Suprapubic skin (tissue), 4 donors: Measurements from ENCODE around the gene CDH16. TPM values are rescaled to one million over a fixed set of nuclear protein-coding genes. Genes with fewer than 3 reads are reported as not detected.

Experiments used
- DNase-seq, 2 donors: peaks; one replicate each; pipeline ENCODE4 v3.0.0-alpha.2; 2019; ENCODE audit warnings: low spot score in 2 of 2
- H3K27ac ChIP-seq: fragments of 200-600 bp; sonication (generic); one replicate; pipeline ENCODE4 v1.5.1; 2019
- H3K27me3 ChIP-seq: fragments of 200-600 bp; sonication (generic); one replicate; pipeline ENCODE4 v1.5.1; 2019
- H3K36me3 ChIP-seq: fragments of 200-600 bp; sonication (generic); one replicate; pipeline ENCODE4 v1.5.1; 2019
- H3K4me1 ChIP-seq: fragments of 200-600 bp; sonication (generic); one replicate; pipeline ENCODE4 v1.5.1; 2019
- H3K4me3 ChIP-seq: fragments of 200-600 bp; sonication (generic); one replicate; pipeline ENCODE4 v1.5.1; 2019; ENCODE audit warnings: mild to moderate bottlenecking
- H3K9me3 ChIP-seq: fragments of 200-600 bp; sonication (generic); one replicate; pipeline ENCODE4 v1.5.1; 2019
- CTCF ChIP-seq, 2 donors: fragments of 200-600 bp in 1 of 2; fragments of 450-650 bp in 1 of 2; sonication (generic) in 1 of 2; IDR thresholded peaks; one replicate each; pipeline ENCODE4 v1.5.1; 2016 to 2019; ENCODE audit warnings: antibody characterized with exemption in 2 of 2, mild to moderate bottlenecking in 1 of 2, moderate library complexity in 1 of 2
- EP300 ChIP-seq: sonication (generic); formaldehyde crosslinking; IDR thresholded peaks from one replicate; pipeline ENCODE4 v1.6.1; 2017; ENCODE audit warnings: antibody characterized with exemption
- POLR2A ChIP-seq, 2 donors: fragments of 450-650 bp; IDR thresholded peaks; one replicate each; pipeline ENCODE4 v1.6.1; 2017; ENCODE audit warnings: antibody characterized with exemption in 2 of 2, mild to moderate bottlenecking in 2 of 2, moderate library complexity in 2 of 2
- POLR2AphosphoS5 ChIP-seq, 3 donors: sonication (generic); formaldehyde crosslinking; IDR thresholded peaks; one replicate each; pipeline ENCODE4 v1.6.1; 2017; ENCODE audit warnings: antibody characterized with exemption in 3 of 3
- WGBS: methylation state at CpG from one replicate; pipeline ENCODE4 v1.1.5; 2018; 5-methylcytosine and 5-hydroxymethylcytosine counted together
- total RNA-seq, 4 donors: library from RNA; depleted of rRNA; stranded (reverse); fragments of >200 nt; gene quantifications; one replicate each; pipeline ENCODE4 v1.1.0, GENCODE V29; 2016

Gene CDH16
- total RNA-seq, 4 donors from 2014 or later = 0.45 TPM; not detected in 3

- TF ChIP-seq CTCF (IDR thresholded peaks at IDR 0.05) (no peak), POLR2AphosphoS5 (IDR thresholded peaks at IDR 0.05) (no peak), POLR2A (IDR thresholded peaks at IDR 0.05) (no peak), EP300 (no peak)
- DNase-seq = no peak
- H3K4me1 ChIP-seq = peaks cover 8% of the 10 kb centered on the region
- no peaks in the 10 kb centered on the region for H3K36me3 ChIP-seq
- WGBS = 74% methylated on average over 3 of the region's 5 CpGs
- H3K9me3 ChIP-seq = no peaks in the 10 kb centered on the region
- no peak overlapping the region for H3K4me3 ChIP-seq
- no peak overlapping the region for H3K27ac ChIP-seq
- H3K27me3 ChIP-seq = peaks cover 27% of the 10 kb centered on the region
Observed at GRCh38 chr16:66919569-66920298, 1.0 kb upstream of the CDH16 start.

GRCh38 chr16:66918355-66918754 lies 330 bp downstream of the CDH16 start:
- 88% methylated on average over 4 of the region's 6 CpGs for WGBS
- Histone ChIP-seq H3K27ac (no peak overlapping the region), H3K4me3 (no peak overlapping the region), H3K27me3 (peaks cover 14% of the 10 kb centered on the region), H3K4me1 (no peaks in the 10 kb centered on the region), H3K36me3 (no peaks in the 10 kb centered on the region), H3K9me3 (no peaks in the 10 kb centered on the region)
- no peak for DNase-seq
- TF ChIP-seq POLR2AphosphoS5 (IDR thresholded peaks at IDR 0.05) = no peak
- TF ChIP-seq CTCF (IDR thresholded peaks at IDR 0.05) = no peak
- TF ChIP-seq EP300 = no peak
- TF ChIP-seq POLR2A (IDR thresholded peaks at IDR 0.05) = no peak

GRCh38 chr16:66917741-66918140 lies 944 bp downstream of the CDH16 start:
- no peak overlapping the region for H3K4me3 ChIP-seq
- WGBS = 87% methylated on average over 9 of the region's 9 CpGs
- no peaks in the 10 kb centered on the region for H3K9me3 ChIP-seq
- no peaks in the 10 kb centered on the region for H3K4me1 ChIP-seq
- no peak for DNase-seq
- no peaks in the 10 kb centered on the region for H3K36me3 ChIP-seq
- TF ChIP-seq POLR2AphosphoS5 (IDR thresholded peaks at IDR 0.05) (no peak), CTCF (IDR thresholded peaks at IDR 0.05) (no peak), POLR2A (IDR thresholded peaks at IDR 0.05) (no peak), EP300 (no peak)
- H3K27ac ChIP-seq = no peak overlapping the region
- H3K27me3 ChIP-seq = peaks cover 10% of the 10 kb centered on the region

- H3K4me3 ChIP-seq = no peak overlapping the region
- peaks cover 9% of the 10 kb centered on the region for H3K27me3 ChIP-seq
- no peak for TF ChIP-seq POLR2AphosphoS5 (IDR thresholded peaks at IDR 0.05)
- no peak for DNase-seq
- no peaks in the 10 kb centered on the region for H3K9me3 ChIP-seq
- 88% methylated on average over 6 of the region's 6 CpGs for WGBS
- H3K4me1 ChIP-seq = no peaks in the 10 kb centered on the region
- H3K36me3 ChIP-seq = no peaks in the 10 kb centered on the region
- no peak overlapping the region for H3K27ac ChIP-seq
Observed at GRCh38 chr16:66916518-66916917, 2.2 kb downstream of the CDH16 start.

GRCh38 chr16:66915041-66915440 lies 3.6 kb downstream of the CDH16 start:
- 81% methylated on average over 7 of the region's 7 CpGs for WGBS
- DNase-seq = no peak
- H3K9me3 ChIP-seq = no peaks in the 10 kb centered on the region
- no peak overlapping the region for H3K4me3 ChIP-seq
- H3K36me3 ChIP-seq = no peaks in the 10 kb centered on the region
- peaks cover 7% of the 10 kb centered on the region for H3K27me3 ChIP-seq
- no peak overlapping the region for H3K27ac ChIP-seq
- TF ChIP-seq EP300 = no peak
- no peak for TF ChIP-seq POLR2A (IDR thresholded peaks at IDR 0.05)
- TF ChIP-seq POLR2AphosphoS5 (IDR thresholded peaks at IDR 0.05) = no peak
- no peak for TF ChIP-seq CTCF (IDR thresholded peaks at IDR 0.05)
- H3K4me1 ChIP-seq = peaks cover 4% of the 10 kb centered on the region
